NB4 (cell line): ENCODE results near the gene FAM227B.

ENCODE experiments used
- DNase-seq: peaks from one replicate; pipeline ENCODE4 v3.0.0; 2010; ENCODE audit warnings: low read depth
- H3K4me3 ChIP-seq: one replicate; pipeline ENCODE4 v1.5.1; 2011; ENCODE audit warnings: mild to moderate bottlenecking, low read depth, low read length, moderate library complexity
- MYC ChIP-seq: IDR thresholded peaks from 2 replicates; pipeline ENCODE4 v1.6.1; 2011; ENCODE audit warnings: low read depth, low read length
- POLR2A ChIP-seq: IDR thresholded peaks from 2 replicates; pipeline ENCODE4 v1.6.1; 2011; ENCODE audit warnings: mild to moderate bottlenecking; ENCODE audit not compliant: insufficient read length; ENCODE audit errors: extremely low read depth
- TF ChIP-seq, protein P1 (sequence below): IDR thresholded peaks from one replicate; pipeline ENCODE4 v1.5.1; 2012; ENCODE audit warnings: low read depth, low read length
- TF ChIP-seq, protein P2 (sequence below): IDR thresholded peaks from 2 replicates; pipeline ENCODE4 v1.6.1; 2011; ENCODE audit warnings: low read depth, low read length

Gene FAM227B

DNA sequence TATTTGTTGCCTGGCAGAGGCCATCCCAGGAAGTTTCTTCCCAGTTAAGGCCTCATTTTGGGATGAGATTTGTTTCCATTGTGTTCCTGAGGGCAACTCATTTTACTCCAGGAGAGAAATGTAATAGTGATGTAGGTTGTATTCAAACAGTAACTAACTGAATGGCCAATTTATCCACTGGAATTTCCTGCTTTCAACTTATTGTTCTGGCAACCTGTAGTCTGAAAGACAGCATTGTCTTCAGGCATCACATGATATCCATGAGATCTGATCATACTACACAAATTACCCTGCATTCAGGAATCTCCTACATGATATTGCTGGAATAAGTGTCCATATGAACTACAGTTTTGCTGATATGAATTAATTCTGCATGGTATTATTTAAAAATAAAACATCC lies 277.1 kb downstream of the FAM227B start:
- DNase-seq: no peak
- TF ChIP-seq, protein P1, sequence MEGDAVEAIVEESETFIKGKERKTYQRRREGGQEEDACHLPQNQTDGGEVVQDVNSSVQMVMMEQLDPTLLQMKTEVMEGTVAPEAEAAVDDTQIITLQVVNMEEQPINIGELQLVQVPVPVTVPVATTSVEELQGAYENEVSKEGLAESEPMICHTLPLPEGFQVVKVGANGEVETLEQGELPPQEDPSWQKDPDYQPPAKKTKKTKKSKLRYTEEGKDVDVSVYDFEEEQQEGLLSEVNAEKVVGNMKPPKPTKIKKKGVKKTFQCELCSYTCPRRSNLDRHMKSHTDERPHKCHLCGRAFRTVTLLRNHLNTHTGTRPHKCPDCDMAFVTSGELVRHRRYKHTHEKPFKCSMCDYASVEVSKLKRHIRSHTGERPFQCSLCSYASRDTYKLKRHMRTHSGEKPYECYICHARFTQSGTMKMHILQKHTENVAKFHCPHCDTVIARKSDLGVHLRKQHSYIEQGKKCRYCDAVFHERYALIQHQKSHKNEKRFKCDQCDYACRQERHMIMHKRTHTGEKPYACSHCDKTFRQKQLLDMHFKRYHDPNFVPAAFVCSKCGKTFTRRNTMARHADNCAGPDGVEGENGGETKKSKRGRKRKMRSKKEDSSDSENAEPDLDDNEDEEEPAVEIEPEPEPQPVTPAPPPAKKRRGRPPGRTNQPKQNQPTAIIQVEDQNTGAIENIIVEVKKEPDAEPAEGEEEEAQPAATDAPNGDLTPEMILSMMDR: no peak
- TF ChIP-seq MYC (no peak), POLR2A (no peak)
- TF ChIP-seq, protein P2, sequence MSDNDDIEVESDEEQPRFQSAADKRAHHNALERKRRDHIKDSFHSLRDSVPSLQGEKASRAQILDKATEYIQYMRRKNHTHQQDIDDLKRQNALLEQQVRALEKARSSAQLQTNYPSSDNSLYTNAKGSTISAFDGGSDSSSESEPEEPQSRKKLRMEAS: no peak
- H3K4me3 ChIP-seq: no peak overlapping the region

DNA sequence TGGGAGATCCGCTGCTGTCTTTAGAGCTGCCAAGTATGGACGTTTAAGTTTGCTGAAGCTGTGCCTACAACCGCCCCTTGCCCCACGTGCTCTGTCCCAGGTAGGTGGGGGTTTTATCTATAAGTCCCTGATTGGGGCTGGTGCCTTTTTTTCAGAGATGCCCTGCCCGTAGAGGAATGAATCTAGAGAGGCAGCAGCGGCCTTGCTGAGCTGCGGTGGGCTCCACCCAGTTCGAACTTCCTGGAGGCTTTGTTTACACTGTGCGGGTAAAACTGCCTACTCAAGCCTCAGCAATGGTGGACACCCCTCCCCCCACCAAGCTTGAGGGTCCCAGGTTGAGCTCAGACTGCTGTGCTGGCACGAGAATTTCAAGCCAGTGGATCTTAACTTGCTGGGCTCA lies 281.0 kb downstream of the FAM227B start:
- no peak overlapping the region for H3K4me3 ChIP-seq
- DNase-seq: no peak

DNA sequence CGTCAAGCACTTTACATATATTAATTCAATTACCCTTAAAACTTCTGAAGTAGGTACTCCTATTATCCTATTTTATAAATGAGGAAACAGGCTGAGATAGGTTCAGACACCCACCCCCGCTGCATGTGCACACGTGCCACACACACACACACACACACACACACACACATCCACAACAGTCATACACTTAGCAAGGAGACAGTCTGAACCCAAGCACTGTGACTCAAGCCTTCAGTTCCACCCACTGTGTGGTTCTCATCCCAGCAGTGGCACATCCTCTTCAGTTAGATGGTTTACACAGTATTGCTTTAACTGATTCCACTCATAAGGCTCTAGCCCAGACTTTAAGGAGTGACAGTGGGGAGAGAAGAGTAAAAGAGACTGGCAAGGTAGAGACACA lies 288.7 kb downstream of the FAM227B start:
- no peak overlapping the region for H3K4me3 ChIP-seq
- no peak for DNase-seq
- TF ChIP-seq, protein P2: no peak
- TF ChIP-seq POLR2A (no peak), MYC (no peak)

More for the DNA sequence above, 281.0 kb downstream of the FAM227B start:
- TF ChIP-seq, protein P2: no peak
- TF ChIP-seq, protein P1: no peak
- no peak for TF ChIP-seq MYC
- no peak for TF ChIP-seq POLR2A

DNA sequence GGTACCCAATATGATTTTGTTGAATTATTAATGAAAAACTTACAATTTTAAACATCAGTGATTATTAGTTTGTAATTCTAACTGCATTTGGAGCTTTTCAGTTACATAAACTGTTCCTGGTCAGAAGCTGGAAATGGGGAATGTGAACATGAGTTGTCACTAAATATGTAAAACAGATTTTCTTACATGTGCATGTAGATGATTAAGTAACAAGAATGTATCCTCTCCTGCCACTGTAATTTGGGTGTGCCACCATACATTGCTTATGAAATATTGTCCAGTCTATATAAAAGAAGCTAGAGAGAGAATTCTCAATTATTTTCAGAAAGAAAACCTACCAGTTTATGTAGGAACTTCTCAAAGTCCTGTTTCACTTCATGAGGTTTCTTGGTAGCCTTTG lies 289.2 kb downstream of the FAM227B start:
- no peak for DNase-seq
- no peak overlapping the region for H3K4me3 ChIP-seq
- TF ChIP-seq, protein P2: no peak
- TF ChIP-seq POLR2A: no peak
- TF ChIP-seq, protein P1: no peak
- no peak for TF ChIP-seq MYC

DNA sequence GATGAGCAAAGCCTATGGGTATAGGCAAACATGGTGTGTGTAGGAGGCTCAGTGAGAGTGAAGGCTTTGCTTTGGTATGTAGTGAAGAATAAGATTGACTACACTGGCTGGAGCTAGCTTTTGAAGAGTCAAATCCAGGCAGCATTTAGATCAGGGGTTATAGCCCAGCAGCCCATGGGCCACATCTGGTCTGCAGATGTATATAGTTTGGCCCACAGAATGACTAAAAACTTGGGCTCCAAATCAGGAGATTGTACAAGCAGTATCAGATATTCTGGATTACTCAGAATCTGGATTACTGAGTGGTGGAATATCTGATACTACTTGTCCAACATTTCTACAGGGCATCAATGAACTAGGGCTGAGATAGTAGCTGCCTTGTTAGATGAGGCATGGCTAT lies 290.5 kb downstream of the FAM227B start:
- DNase-seq: no peak
- no peak overlapping the region for H3K4me3 ChIP-seq
- TF ChIP-seq POLR2A (no peak), MYC (no peak)
- TF ChIP-seq, protein P1: no peak
- TF ChIP-seq, protein P2: no peak

DNA sequence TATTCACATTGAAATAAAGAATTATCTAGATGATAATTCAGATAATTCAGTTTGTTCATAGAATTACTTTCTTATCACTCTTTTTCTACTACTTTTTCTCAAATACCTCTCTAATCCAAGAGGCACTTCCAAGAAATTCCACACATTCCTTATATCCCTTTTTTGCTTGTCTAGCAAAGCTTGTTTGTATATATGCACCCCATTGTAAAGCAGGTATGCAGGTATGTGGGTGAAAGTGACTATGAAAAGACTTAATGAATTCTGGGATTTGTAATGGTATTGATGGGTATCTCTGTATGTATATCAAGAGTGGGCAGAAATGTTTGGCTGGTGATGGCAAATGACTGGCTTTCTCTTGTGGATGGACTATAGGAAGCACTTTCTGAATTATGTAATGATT lies 291.7 kb downstream of the FAM227B start:
- DNase-seq: no peak
- no peak overlapping the region for H3K4me3 ChIP-seq

More for the DNA sequence above, 291.7 kb downstream of the FAM227B start:
- TF ChIP-seq, protein P1: no peak
- TF ChIP-seq, protein P2: no peak
- TF ChIP-seq POLR2A (no peak), MYC (no peak)
